SK-N-MC (cell line): Measurements from ENCODE around the gene C12orf60.

Experiments used
- EZH2 ChIP-seq: fragments of 200-600 bp; sonication (generic); IDR thresholded peaks from one replicate; pipeline ENCODE4 v1.6.1; 2017; ENCODE audit warnings: antibody characterized with exemption
- POLR2AphosphoS5 ChIP-seq: IDR thresholded peaks from 2 replicates; pipeline ENCODE4 v1.6.1; 2012; ENCODE audit warnings: mild to moderate bottlenecking, low read depth, low read length, borderline replicate concordance

DNA sequence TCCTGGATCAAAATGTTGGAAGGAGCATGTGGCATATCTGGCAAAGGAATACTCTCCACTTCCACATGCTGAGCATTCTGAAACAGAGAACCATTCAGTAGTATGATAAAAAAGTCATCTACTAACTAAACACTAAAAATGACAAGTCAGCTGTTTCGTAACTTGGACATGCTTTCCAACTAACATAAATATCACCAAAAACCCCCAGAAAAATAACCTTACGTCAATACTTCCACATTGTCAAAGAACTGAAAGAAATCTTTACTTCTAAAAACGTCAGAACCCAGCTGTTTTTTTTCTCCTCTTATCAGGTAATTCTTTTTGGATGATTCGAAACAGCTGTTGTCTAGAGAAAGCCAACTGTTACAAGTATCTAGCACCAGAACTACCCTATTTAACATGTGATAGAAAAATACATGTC is 8.4 kb upstream of the C12orf60 start:
- TF ChIP-seq POLR2AphosphoS5 (no peak), EZH2 (no peak)
